ENCODE measurements around the gene UFM1. TPM values are rescaled to one million over a fixed set of nuclear protein-coding genes. Genes with fewer than 3 reads are reported as not detected.

UFM1 gene
- total and polyA plus RNA-seq, 9 of the 15 experiments (the other 6 are each of a cell fraction or from before 2014, with no cell fraction given): 26.3 to 58.5 (median 36.1) TPM

DNA sequence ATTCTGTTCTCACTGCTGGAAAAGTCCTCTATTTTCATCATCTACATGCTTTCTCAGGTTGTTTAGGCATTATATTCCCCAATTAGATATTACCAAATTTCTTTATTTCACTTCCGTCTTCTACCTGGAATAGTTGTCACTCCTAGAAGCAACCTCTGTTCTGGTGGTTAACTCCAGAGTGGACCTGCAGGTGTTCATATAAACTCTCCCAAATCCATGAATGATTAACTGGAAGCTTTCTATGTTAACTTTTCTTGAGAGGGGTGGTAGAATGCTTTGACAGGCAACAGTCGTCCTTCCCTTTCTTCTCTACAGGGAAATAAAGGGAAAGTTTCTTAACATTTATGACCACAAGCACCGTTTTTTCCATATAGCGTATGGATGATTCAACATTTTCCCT is 48.4 kb upstream of the UFM1 start (continued):
- no peak for TF ChIP-seq RREB1 (CRISPR knock-in tag; IDR thresholded peaks at IDR 0.05)
- TF ChIP-seq ELF4 (CRISPR knock-in tag; IDR thresholded peaks at IDR 0.05): no peak
- TF ChIP-seq ZNF165 (CRISPR knock-in tag; IDR thresholded peaks at IDR 0.05; ENCODE audit: borderline replicate concordance): no peak
- no peak for TF ChIP-seq THRAP3 (IDR thresholded peaks at IDR 0.05; ENCODE audit: borderline replicate concordance)
- no peak for TF ChIP-seq ZNF274 (IDR thresholded peaks at IDR 0.05; ENCODE audit: borderline replicate concordance, low read depth, low read length)
- no peak for TF ChIP-seq ZNF830 (CRISPR knock-in tag; IDR thresholded peaks at IDR 0.05)
- no peak for TF ChIP-seq NR1H2 (CRISPR knock-in tag; IDR thresholded peaks at IDR 0.05)
